ENCODE data around the gene VWA8.

GRCh38 chr13:41645331-41645730 lies 315.6 kb downstream of the VWA8 start:
- TF ChIP-seq CTCF (IDR thresholded peaks at IDR 0.05) (no peak), POLR2A (IDR thresholded peaks at IDR 0.05) (no peak), EP300 (IDR thresholded peaks at IDR 0.05) (no peak)
